GM10266 (cell line): ENCODE measurements around the gene MYO3B.

Experiments used
- DNase-seq: peaks from one replicate; pipeline ENCODE4 v3.0.0; 2012; ENCODE audit errors: extremely low spot score
- TF ChIP-seq, protein P1 (sequence below): IDR thresholded peaks from 2 replicates; pipeline ENCODE4 v1.5.1; 2012; ENCODE audit warnings: mild to moderate bottlenecking, low read depth; ENCODE audit not compliant: control insufficient read depth, insufficient read depth; ENCODE audit errors: missing control alignments

Gene MYO3B

DNA sequence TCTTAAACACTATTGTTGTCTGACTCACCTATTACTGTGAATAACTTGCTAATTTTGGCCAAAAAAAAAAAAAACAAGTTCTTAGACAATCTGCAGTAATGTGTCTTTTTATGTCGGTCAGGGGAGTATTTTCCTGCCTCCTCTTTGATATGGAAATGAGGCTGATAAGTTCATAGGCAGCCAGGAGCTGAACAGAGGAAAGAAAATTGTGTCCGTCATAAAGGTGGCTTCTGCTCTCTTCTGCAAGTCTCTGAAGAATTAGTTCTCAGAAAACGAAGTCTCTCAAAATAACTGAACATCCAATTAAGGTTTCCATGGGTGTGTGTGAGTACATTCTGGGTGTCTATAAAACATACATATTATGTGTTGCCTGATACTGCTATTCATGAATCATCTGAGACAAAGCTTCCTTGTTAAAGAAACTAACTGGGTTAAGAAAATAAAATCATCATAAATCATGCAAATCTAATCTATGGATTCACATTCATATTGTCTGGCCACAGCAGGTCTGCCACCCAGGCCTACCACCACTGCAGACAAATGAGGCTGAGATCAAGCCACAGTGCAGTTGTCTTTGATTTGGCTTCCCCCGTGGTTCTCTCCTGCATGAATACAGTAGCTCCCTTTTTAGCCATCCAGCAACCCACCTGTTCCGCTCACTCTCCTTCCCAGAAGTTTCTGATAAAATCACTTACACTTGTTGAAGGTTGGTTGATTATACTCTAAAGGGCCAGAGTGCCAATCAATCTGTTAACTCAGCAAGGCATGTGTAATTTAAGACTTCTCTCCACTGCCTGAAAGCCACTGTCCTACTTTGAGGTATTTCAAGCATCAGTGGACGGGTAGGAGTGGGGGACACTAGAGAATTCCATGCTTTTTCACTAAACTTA is 517.8 kb downstream of the MYO3B start:
- TF ChIP-seq, protein P1, sequence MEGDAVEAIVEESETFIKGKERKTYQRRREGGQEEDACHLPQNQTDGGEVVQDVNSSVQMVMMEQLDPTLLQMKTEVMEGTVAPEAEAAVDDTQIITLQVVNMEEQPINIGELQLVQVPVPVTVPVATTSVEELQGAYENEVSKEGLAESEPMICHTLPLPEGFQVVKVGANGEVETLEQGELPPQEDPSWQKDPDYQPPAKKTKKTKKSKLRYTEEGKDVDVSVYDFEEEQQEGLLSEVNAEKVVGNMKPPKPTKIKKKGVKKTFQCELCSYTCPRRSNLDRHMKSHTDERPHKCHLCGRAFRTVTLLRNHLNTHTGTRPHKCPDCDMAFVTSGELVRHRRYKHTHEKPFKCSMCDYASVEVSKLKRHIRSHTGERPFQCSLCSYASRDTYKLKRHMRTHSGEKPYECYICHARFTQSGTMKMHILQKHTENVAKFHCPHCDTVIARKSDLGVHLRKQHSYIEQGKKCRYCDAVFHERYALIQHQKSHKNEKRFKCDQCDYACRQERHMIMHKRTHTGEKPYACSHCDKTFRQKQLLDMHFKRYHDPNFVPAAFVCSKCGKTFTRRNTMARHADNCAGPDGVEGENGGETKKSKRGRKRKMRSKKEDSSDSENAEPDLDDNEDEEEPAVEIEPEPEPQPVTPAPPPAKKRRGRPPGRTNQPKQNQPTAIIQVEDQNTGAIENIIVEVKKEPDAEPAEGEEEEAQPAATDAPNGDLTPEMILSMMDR, result no peak
- DNase-seq, result no peak

- TF ChIP-seq, protein P1, result no peak
- DNase-seq, result no peak
Measured at GRCh38 chr2:170696948-170697347, 519.0 kb downstream of the MYO3B start.

- no peak for DNase-seq
- TF ChIP-seq, protein P1, result no peak
Measured at GRCh38 chr2:170701011-170701410, 523.1 kb downstream of the MYO3B start.

GRCh38 chr2:170703776-170704476 is 526.0 kb downstream of the MYO3B start:
- TF ChIP-seq, protein P1, result no peak
- DNase-seq, result no peak
